ENCODE measurements around the gene CHMP4B.

CHMP4B gene

DNA sequence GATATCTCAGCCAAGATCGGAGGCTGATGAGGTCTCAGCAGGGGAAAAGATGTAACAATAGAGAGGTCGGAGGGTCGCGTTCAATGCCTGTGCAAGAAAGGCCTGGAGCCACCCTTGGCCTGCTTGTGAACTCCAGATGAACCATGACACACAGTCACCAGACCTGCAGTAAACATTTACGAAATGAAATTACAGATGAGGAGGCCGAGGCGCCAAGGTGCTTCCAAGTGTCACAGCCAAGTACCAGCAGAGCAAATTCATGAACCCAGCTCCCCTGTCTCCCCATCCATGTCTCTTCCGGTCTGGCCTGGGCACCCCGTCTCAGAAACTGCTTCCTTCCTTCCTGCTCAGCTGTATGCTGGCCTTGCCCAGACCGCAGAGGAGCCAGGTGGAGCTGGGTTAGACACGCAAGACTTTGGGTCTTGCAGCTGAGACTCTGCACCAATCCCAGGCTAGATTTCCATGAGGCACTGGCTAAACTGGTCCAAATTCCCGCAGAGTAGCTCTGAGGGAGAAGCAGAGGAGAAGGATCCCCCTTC, 48.1 kb downstream of the CHMP4B start:
- Histone ChIP-seq H3K27me3 (ENCODE audit: control insufficient read depth in 1 of 2, insufficient read depth in 2 of 2, low read length in 2 of 2) (no peaks in the 10 kb centered on the region), H3K9me3 (ENCODE audit: control insufficient read depth in 1 of 2, low read length in 2 of 2) (no peaks in the 10 kb centered on the region), H3K4me3 (ENCODE audit: low read depth in 1 of 2, low read length in 2 of 2) (no peak overlapping the region), H3K9ac (ENCODE audit: low read depth in 1 of 2, low read length in 2 of 2) (no peak overlapping the region), H3K27ac (ENCODE audit: low read depth, low read length) (no peak overlapping the region), H3K4me1 (ENCODE audit: control insufficient read depth in 1 of 2, insufficient read depth in 2 of 2, low read length in 2 of 2) (peaks cover 0 to 21% of the 10 kb centered on the region in 2 donors), H3K36me3 (ENCODE audit: control insufficient read depth in 1 of 2, insufficient read depth in 2 of 2, low read length in 2 of 2) (peaks cover 20 to 34% of the 10 kb centered on the region in 2 donors)

DNA sequence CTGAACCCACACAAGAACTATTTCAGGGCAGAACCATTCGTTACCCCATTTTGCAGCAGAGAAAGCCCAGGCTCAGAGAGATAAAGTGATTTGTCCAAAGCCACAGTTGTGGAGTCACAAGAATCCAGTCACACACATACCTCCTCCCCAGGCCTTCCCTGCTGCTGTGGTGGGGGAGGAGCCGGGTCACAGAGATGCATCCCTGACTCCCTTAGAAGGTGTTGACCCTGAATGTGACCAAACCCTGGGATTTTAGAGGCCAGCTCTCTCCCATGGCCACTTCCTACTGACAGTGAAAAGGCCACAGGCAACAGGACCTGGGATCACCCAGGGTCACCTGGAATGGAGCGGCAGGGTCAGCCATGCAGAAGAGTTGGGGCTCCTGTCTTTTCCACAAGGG, 48.6 kb downstream of the CHMP4B start:
- H3K27me3 ChIP-seq (ENCODE audit: control insufficient read depth in 1 of 2, insufficient read depth in 2 of 2, low read length in 2 of 2) = no peaks in the 10 kb centered on the region
- no peak overlapping the region for H3K27ac ChIP-seq (ENCODE audit: low read depth, low read length)
- H3K9ac ChIP-seq (ENCODE audit: low read depth in 1 of 2, low read length in 2 of 2) = no peak overlapping the region
- peaks cover 17 to 29% of the 10 kb centered on the region in 2 donors for H3K36me3 ChIP-seq (ENCODE audit: control insufficient read depth in 1 of 2, insufficient read depth in 2 of 2, low read length in 2 of 2)
- no peaks in the 10 kb centered on the region for H3K9me3 ChIP-seq (ENCODE audit: control insufficient read depth in 1 of 2, low read length in 2 of 2)
- H3K4me1 ChIP-seq (ENCODE audit: control insufficient read depth in 1 of 2, insufficient read depth in 2 of 2, low read length in 2 of 2) = peaks cover 0 to 21% of the 10 kb centered on the region in 2 donors
- no peak overlapping the region for H3K4me3 ChIP-seq (ENCODE audit: low read depth in 1 of 2, low read length in 2 of 2)

DNA sequence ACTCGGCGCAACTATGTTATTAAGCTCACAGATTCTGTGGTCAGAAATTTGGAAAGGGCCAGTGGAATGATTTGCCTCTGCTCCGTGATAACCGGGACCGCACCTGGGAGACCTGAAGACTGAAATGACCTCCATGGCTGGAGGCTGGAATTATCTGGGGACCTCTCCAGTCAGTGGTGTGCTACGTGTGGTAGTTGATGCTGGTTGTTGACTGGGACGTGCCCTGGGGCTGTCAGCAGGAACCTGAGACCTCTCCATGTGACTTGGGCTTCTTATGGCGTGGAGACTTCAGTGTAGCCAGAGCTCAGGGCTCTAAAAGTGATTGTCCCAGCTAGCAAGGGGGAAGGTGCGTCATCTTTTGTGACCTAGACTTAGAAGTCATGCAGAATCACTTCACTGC, 50.3 kb downstream of the CHMP4B start:
- Histone ChIP-seq H3K27ac (ENCODE audit: low read depth, low read length) (no peak overlapping the region), H3K9ac (ENCODE audit: low read depth in 1 of 2, low read length in 2 of 2) (no peak overlapping the region), H3K4me1 (ENCODE audit: control insufficient read depth in 1 of 2, insufficient read depth in 2 of 2, low read length in 2 of 2) (peaks cover 0 to 21% of the 10 kb centered on the region in 2 donors), H3K27me3 (ENCODE audit: control insufficient read depth in 1 of 2, insufficient read depth in 2 of 2, low read length in 2 of 2) (no peaks in the 10 kb centered on the region), H3K9me3 (ENCODE audit: control insufficient read depth in 1 of 2, low read length in 2 of 2) (no peaks in the 10 kb centered on the region), H3K4me3 (ENCODE audit: low read depth in 1 of 2, low read length in 2 of 2) (no peak overlapping the region), H3K36me3 (ENCODE audit: control insufficient read depth in 1 of 2, insufficient read depth in 2 of 2, low read length in 2 of 2) (peaks cover 8 to 16% of the 10 kb centered on the region in 2 donors)

DNA sequence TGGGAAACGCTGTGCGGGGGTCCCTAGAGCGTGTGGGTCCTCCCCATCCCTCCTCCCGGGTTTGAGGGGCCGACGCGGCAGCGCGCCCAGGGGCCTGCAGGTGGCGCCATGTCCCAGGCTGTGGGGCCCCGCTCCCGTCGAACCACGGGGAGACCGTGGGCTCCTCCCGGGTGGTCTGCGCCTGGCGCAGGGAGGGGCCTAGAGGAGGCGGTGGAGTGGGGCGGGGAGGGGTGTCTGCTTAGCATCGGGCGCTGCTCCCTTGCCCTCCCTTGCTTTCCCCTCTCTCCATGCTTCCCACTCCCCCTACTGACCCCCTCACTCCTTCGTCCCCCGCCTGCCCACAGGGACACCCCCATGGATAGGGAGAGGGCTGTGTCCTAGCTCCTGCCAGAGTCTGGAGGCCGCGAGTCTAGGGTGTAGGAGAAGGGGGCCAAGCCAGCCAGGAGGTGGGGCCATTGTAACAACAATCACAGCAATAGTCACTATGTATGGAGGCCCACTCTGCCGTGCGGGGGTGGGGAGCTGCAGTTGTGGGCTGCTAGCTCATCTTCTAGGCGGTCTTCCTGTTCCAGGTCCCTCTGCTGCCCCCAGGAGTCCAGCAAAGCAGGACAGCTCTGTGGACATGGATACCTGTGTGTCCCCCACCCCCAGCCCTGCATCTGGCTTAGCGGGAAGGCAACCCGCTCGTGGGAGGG, 51.7 kb downstream of the CHMP4B start:
- no peaks in the 10 kb centered on the region for H3K27me3 ChIP-seq (ENCODE audit: control insufficient read depth in 1 of 2, insufficient read depth in 2 of 2, low read length in 2 of 2)
- H3K9ac ChIP-seq (ENCODE audit: low read depth in 1 of 2, low read length in 2 of 2) = no peak overlapping the region
- H3K27ac ChIP-seq (ENCODE audit: low read depth, low read length) = no peak overlapping the region
- H3K9me3 ChIP-seq (ENCODE audit: control insufficient read depth in 1 of 2, low read length in 2 of 2) = no peaks in the 10 kb centered on the region
- peaks cover 1 to 6% of the 10 kb centered on the region in 2 donors for H3K36me3 ChIP-seq (ENCODE audit: control insufficient read depth in 1 of 2, insufficient read depth in 2 of 2, low read length in 2 of 2)
- H3K4me3 ChIP-seq (ENCODE audit: low read depth in 1 of 2, low read length in 2 of 2) = peak overlapping the region in 1 of 2 donors; percentile 16
- peaks cover 0 to 21% of the 10 kb centered on the region in 2 donors for H3K4me1 ChIP-seq (ENCODE audit: control insufficient read depth in 1 of 2, insufficient read depth in 2 of 2, low read length in 2 of 2)

DNA sequence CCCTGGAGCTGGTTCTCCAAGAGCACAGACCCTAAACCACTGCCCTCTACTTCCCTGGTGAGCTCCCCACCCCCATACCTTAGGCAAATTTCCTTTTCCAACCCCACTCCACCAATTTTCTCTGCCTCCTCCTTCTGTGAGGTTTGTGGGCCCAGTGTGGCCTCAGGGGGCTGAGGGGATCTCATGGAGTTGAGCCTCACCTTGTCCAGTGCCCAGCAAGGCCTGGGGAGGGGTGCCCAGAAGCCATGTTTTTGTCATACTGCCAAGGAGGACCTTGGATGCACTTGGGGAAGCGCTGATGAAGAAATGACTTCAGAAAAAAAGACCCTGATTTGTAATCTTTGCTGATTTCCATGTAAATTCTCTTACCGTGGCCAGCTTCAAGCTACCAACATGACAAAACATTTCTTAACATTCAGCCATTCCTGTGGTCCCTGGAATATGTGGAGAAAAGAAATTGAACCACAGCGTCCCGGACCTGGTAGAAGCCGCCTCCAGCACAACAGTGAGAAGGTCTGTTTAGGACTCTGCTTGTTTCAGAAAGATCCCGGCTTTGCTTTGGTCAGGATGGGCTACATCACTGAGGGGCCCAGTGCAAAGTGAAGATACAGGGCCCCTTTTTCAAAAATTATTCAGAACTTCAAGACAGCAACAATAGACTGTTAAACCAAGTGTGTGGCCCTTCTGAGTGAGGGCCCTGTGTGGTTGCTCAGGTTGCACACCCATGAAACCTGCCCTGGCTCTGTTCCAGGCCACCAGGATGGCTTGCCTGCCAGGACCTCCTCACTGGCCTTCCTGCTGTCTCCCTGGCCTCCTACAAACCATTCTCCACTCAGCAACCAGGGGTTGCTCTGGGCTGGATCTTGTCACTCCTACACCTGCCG, 52.5 kb downstream of the CHMP4B start:
- Histone ChIP-seq H3K4me1 (ENCODE audit: control insufficient read depth in 1 of 2, insufficient read depth in 2 of 2, low read length in 2 of 2) (peaks cover 0 to 16% of the 10 kb centered on the region in 2 donors), H3K9me3 (ENCODE audit: control insufficient read depth in 1 of 2, low read length in 2 of 2) (no peaks in the 10 kb centered on the region), H3K36me3 (ENCODE audit: control insufficient read depth in 1 of 2, insufficient read depth in 2 of 2, low read length in 2 of 2) (no peaks in the 10 kb centered on the region), H3K27ac (ENCODE audit: low read depth, low read length) (no peak overlapping the region), H3K27me3 (ENCODE audit: control insufficient read depth in 1 of 2, insufficient read depth in 2 of 2, low read length in 2 of 2) (no peaks in the 10 kb centered on the region), H3K4me3 (ENCODE audit: low read depth in 1 of 2, low read length in 2 of 2) (no peak overlapping the region), H3K9ac (ENCODE audit: low read depth in 1 of 2, low read length in 2 of 2) (no peak overlapping the region)

DNA sequence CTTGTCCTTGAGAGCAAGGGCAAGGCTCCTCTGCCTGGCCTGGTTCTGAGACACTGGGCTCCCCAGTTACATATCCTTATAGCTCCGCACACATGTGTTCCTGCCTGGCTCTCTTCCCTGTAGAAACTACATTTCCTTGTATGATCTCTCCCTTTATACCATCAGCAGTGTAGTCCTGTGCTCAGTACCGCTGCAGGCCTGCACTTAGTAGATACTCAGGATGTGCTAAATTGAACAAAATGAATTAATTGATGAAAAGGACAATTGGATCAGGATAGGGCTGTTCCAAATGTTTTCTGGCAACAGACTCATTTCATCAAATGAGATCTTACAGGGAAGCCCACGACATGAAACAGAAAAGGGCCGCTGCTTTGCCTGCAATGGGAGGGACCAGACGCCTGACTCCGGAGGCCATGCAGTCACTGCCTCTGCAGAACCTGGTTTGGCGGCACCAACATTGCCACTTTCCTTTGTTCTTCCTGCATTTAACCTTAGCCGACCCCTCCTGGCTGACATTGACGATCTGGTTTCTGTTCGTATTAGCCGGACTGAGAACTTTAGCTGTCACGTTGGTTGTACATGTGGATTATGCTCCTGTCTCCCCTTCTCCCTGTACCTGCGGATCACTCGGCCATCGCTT, 53.3 kb downstream of the CHMP4B start:
- Histone ChIP-seq H3K36me3 (ENCODE audit: control insufficient read depth in 1 of 2, insufficient read depth in 2 of 2, low read length in 2 of 2) (no peaks in the 10 kb centered on the region), H3K9ac (ENCODE audit: low read depth in 1 of 2, low read length in 2 of 2) (no peak overlapping the region), H3K27me3 (ENCODE audit: control insufficient read depth in 1 of 2, insufficient read depth in 2 of 2, low read length in 2 of 2) (no peaks in the 10 kb centered on the region), H3K4me1 (ENCODE audit: control insufficient read depth in 1 of 2, insufficient read depth in 2 of 2, low read length in 2 of 2) (peaks cover 0 to 8% of the 10 kb centered on the region in 2 donors), H3K27ac (ENCODE audit: low read depth, low read length) (no peak overlapping the region), H3K9me3 (ENCODE audit: control insufficient read depth in 1 of 2, low read length in 2 of 2) (no peaks in the 10 kb centered on the region), H3K4me3 (ENCODE audit: low read depth in 1 of 2, low read length in 2 of 2) (no peak overlapping the region)

DNA sequence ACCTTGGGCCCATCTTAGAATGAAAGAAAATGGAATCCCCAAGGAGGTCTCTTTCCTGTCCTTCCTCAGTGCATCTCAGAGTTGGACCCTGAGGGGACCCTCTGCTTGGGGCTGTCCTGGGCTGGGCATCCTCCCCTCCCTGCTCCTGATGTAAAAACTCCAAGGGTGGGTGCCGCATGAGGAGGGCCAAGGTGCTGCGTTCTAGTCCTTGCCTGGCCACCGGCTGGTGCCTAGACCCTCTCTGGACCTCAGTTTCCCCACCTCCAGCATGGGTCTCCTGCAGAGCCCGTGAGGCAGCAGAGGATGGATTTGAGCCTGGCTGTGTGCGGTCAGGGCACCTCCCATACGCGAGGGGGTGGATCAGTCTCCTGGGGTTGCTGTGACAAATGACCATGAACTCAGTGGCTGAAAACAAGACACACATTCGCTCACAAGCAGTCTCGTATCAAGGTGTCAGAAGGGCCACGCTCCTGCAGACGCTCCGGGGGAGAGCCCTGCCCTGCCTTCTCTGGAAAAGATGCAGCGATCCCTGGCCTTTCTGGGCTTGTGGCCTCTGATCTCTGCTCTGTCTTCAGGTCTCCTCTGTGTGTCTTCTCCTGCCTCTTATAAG, 54.7 kb downstream of the CHMP4B start:
- Histone ChIP-seq H3K36me3 (ENCODE audit: control insufficient read depth in 1 of 2, insufficient read depth in 2 of 2, low read length in 2 of 2) (no peaks in the 10 kb centered on the region), H3K9me3 (ENCODE audit: control insufficient read depth in 1 of 2, low read length in 2 of 2) (no peaks in the 10 kb centered on the region), H3K4me3 (ENCODE audit: low read depth in 1 of 2, low read length in 2 of 2) (no peak overlapping the region), H3K4me1 (ENCODE audit: control insufficient read depth in 1 of 2, insufficient read depth in 2 of 2, low read length in 2 of 2) (peaks cover 0 to 5% of the 10 kb centered on the region in 2 donors), H3K27me3 (ENCODE audit: control insufficient read depth in 1 of 2, insufficient read depth in 2 of 2, low read length in 2 of 2) (no peaks in the 10 kb centered on the region), H3K9ac (ENCODE audit: low read depth in 1 of 2, low read length in 2 of 2) (no peak overlapping the region), H3K27ac (ENCODE audit: low read depth, low read length) (no peak overlapping the region)

DNA sequence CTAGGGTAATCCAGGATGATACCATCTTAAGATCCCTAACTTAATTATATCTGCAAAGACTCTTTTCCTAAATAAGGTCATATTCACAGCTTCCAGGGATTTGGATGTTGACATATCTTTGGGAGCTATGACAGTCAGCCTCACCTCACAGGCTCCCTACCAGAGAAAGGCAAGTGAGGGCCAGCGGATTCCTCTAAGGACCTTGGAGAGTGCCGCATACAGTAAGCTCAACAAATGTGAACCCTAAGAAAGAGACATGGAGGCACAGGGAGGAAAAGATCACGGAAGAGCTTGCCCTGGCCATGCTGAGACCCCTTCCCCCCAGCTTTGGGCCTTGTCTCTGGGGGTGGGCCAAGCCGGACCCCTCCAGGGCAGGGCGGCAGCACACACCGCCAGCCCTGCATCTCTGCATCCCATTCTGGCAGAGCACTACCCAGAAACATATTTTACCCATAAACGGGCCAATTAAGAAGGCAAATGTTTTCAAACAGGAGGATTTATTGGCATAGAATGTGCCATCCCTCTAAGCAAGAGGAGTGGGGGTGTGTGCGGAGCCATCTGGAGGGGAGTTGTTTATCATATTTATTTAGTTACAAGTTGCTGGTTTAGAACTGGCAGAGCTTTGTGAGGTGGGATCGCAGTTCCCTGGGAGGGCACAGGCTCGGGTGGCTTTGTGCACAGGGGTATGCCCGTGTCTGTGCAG, 55.4 kb downstream of the CHMP4B start:
- H3K9ac ChIP-seq (ENCODE audit: low read depth in 1 of 2, low read length in 2 of 2) = no peak overlapping the region
- H3K4me1 ChIP-seq (ENCODE audit: control insufficient read depth in 1 of 2, insufficient read depth in 2 of 2, low read length in 2 of 2) = peaks cover 0 to 5% of the 10 kb centered on the region in 2 donors
- no peaks in the 10 kb centered on the region for H3K9me3 ChIP-seq (ENCODE audit: control insufficient read depth in 1 of 2, low read length in 2 of 2)
- no peaks in the 10 kb centered on the region for H3K36me3 ChIP-seq (ENCODE audit: control insufficient read depth in 1 of 2, insufficient read depth in 2 of 2, low read length in 2 of 2)
- H3K27ac ChIP-seq (ENCODE audit: low read depth, low read length) = no peak overlapping the region
- no peak overlapping the region for H3K4me3 ChIP-seq (ENCODE audit: low read depth in 1 of 2, low read length in 2 of 2)
- H3K27me3 ChIP-seq (ENCODE audit: control insufficient read depth in 1 of 2, insufficient read depth in 2 of 2, low read length in 2 of 2) = no peaks in the 10 kb centered on the region

DNA sequence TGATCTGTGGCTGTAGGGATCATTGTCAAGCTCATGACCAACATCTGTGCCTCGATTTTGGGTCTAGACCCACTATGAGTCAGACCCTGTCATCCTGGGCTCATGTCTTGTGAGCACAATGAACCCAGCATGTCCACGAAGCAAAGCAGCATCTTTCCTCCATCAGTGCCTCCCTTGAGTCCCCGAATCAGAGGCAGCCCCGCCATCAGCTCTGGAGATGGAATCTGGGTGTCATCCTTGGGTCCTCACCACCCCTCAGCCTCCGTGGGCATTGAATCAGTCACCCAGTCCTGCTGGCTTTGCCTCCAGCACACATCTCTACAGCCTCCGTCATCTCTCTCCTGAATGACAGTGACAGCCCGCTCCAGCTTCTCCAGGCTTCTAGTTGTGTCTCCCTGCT, 56.9 kb downstream of the CHMP4B start:
- H3K9me3 ChIP-seq (ENCODE audit: control insufficient read depth in 1 of 2, low read length in 2 of 2) = no peaks in the 10 kb centered on the region
- no peak overlapping the region for H3K4me3 ChIP-seq (ENCODE audit: low read depth in 1 of 2, low read length in 2 of 2)
- H3K27me3 ChIP-seq (ENCODE audit: control insufficient read depth in 1 of 2, insufficient read depth in 2 of 2, low read length in 2 of 2) = no peaks in the 10 kb centered on the region
- H3K9ac ChIP-seq (ENCODE audit: low read depth in 1 of 2, low read length in 2 of 2) = no peak overlapping the region
- no peak overlapping the region for H3K27ac ChIP-seq (ENCODE audit: low read depth, low read length)
- no peaks in the 10 kb centered on the region for H3K4me1 ChIP-seq (ENCODE audit: control insufficient read depth in 1 of 2, insufficient read depth in 2 of 2, low read length in 2 of 2)
- H3K36me3 ChIP-seq (ENCODE audit: control insufficient read depth in 1 of 2, insufficient read depth in 2 of 2, low read length in 2 of 2) = no peaks in the 10 kb centered on the region
